Mucosa of stomach (tissue), 1 donor: ENCODE results near the gene RNF103.
"Not testable (repeated sequence)": the region's sequence is repeated elsewhere in the genome, so short reads cannot be mapped to it uniquely, and the experiment has no call there.

Experiments used
- H3K27me3 ChIP-seq: one replicate; pipeline ENCODE4 v1.7.0; 2013; ENCODE audit warnings: mild to moderate bottlenecking, low read length; ENCODE audit not compliant: control insufficient read depth, insufficient read depth
- H3K36me3 ChIP-seq: one replicate; pipeline ENCODE4 v1.7.0; 2013; ENCODE audit warnings: low read length; ENCODE audit not compliant: control insufficient read depth, insufficient read depth
- H3K4me1 ChIP-seq: one replicate; pipeline ENCODE4 v1.7.0; 2013; ENCODE audit warnings: mild to moderate bottlenecking, low read length; ENCODE audit not compliant: control insufficient read depth, insufficient read depth
- H3K4me3 ChIP-seq: one replicate; pipeline ENCODE4 v1.7.0; 2013; ENCODE audit warnings: low read length
- H3K9ac ChIP-seq: one replicate; pipeline ENCODE4 v1.7.0; 2013; ENCODE audit warnings: mild to moderate bottlenecking, low read length, moderate library complexity
- H3K9me3 ChIP-seq: one replicate; pipeline ENCODE4 v1.7.0; 2013; ENCODE audit warnings: mild to moderate bottlenecking, low read length, moderate library complexity; ENCODE audit not compliant: control insufficient read depth
- donor health status: Pancreatic carcinoma.

RNF103 gene, protein sequence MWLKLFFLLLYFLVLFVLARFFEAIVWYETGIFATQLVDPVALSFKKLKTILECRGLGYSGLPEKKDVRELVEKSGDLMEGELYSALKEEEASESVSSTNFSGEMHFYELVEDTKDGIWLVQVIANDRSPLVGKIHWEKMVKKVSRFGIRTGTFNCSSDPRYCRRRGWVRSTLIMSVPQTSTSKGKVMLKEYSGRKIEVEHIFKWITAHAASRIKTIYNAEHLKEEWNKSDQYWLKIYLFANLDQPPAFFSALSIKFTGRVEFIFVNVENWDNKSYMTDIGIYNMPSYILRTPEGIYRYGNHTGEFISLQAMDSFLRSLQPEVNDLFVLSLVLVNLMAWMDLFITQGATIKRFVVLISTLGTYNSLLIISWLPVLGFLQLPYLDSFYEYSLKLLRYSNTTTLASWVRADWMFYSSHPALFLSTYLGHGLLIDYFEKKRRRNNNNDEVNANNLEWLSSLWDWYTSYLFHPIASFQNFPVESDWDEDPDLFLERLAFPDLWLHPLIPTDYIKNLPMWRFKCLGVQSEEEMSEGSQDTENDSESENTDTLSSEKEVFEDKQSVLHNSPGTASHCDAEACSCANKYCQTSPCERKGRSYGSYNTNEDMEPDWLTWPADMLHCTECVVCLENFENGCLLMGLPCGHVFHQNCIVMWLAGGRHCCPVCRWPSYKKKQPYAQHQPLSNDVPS

DNA sequence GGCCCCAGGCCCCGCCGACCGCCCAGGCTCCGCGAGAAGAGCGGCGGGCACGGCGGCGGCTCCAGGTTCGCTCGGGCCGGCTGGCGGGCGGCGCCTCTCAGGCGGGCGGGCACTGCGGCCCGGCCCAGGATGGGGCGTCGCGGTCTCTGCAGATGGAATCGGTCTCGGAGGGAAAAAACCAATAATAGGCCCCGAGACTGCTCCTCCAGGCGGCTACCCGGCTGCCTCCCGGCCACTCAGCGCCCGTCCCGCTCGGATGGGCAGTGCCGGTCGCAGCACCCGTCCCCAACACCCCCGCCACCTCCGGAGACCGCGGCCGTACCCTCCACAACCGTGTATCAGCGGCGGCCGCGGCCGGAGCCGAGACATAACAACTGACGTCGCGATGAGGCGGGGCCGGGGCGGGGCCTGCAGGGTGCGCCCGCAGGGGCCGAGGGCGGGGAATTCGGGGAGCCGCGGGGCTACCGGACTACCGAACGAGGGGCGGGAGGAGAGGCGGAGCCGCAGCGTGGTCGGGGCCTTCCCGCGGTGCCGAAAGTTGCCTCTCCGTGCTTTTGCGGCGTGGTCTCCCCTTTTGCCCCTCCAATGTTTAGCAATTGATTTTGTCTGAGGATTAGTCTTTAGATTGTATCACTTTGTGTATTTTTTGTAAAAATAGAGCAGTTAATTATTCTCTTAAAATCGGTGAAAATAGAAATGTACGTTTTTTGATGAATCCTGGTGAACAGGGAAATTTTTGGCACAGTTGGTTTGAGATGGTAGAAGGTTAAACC is at the start of gene RNF103:
Gene RNF103 (minus strand): TSS at position 372 of the 773 bp plus-strand sequence. CDS start 979 bp downstream, outside the sequence.
- H3K36me3 ChIP-seq: no peaks in the 10 kb centered on the region
- H3K4me3 ChIP-seq: peak within 1 kb of the TSS; percentile 75
- peak within 1 kb of the TSS; percentile 99 for H3K9ac ChIP-seq
- peaks cover 17% of the 10 kb centered on the region for H3K4me1 ChIP-seq
- H3K9me3 ChIP-seq: no peaks in the 10 kb centered on the region
- H3K27me3 ChIP-seq: no peaks in the 10 kb centered on the region

DNA sequence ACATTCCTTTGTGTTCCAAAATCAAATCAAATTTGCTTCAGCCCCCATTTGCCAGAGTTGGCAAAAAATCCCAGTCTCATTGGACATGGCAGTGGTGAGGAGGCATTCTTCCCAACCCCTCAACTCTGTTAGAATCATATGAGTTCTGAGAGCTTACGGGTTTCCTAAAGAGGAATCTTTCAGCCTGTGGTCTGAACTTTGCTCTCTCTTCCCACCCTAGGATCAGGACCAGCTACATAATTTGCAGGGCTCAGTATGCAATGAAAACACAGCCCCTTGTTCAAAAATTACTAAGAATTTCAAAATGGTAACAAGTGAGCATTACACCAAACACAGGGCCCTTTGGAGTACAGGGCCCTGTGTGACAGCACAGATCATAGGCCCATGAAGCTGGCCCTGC is 49.3 kb upstream of the RNF103 start:
- peaks cover 17% of the 10 kb centered on the region for H3K4me1 ChIP-seq

DNA sequence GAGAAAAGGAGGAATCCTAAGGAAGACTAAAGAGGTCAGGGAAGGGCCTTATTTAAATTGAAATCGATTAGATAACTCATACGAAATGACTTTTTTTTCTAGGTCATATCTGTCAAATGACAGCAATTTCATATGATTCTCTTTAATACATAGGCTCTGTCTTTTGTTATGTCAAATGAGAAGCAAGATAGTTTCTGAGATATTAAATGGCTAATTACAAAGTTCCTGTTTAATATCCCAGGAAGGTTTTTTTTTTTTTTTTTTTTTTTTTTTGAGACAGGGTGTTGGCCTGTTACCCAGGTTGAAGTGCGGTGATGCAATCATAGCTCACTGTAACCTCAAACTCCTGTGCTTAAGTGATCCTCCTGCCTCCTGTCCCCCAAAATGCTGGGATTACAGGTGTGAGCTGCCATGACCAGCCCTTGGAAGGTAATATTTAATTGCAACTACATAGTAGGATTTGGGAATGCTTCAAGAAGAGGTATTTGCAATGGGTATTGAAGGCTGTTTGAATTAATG is 48.4 kb upstream of the RNF103 start:
- Histone ChIP-seq H3K9ac (no peak overlapping the region), H3K9me3 (no peaks in the 10 kb centered on the region), H3K4me3 (no peak overlapping the region), H3K36me3 (no peaks in the 10 kb centered on the region), H3K4me1 (peaks cover 17% of the 10 kb centered on the region), H3K27me3 (no peaks in the 10 kb centered on the region)

More for the DNA sequence above, 49.3 kb upstream of the RNF103 start:
- Histone ChIP-seq H3K36me3 (no peaks in the 10 kb centered on the region), H3K27me3 (no peaks in the 10 kb centered on the region), H3K4me3 (no peak overlapping the region), H3K9me3 (no peaks in the 10 kb centered on the region), H3K9ac (no peak overlapping the region)

DNA sequence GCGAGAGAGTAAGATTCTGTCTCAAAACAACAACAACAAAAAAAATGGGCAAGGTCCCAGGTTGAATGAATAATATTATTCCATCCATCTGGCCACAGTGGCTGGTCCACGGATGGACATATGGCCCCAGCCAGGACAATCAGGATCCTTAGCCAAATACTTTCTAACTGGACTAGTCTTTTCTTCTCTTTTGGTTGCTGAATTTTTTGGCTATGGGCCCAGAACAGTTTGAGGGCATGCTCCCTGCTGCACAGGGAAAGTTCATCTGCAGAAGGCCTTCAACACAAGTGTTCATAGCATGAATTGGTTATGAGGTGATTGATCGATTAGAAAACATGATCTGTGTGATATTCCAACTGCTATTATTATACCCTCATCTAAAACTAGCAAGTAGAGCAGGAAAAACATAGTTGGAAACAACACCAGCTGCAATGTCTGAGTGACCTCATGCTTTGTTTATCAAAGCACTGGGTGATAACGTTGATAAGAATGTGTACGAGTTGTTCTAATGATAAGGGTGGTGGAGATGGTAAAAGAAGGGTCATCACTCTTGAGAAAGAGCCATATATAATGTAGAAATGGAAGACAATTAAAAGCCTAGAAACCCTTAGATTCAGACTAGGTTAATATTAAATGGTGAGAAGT is 47.8 kb upstream of the RNF103 start:
- H3K4me1 ChIP-seq: peaks cover 17% of the 10 kb centered on the region
- no peaks in the 10 kb centered on the region for H3K9me3 ChIP-seq
- H3K36me3 ChIP-seq: no peaks in the 10 kb centered on the region
- no peak overlapping the region for H3K9ac ChIP-seq
- H3K4me3 ChIP-seq: no peak overlapping the region
- no peaks in the 10 kb centered on the region for H3K27me3 ChIP-seq

DNA sequence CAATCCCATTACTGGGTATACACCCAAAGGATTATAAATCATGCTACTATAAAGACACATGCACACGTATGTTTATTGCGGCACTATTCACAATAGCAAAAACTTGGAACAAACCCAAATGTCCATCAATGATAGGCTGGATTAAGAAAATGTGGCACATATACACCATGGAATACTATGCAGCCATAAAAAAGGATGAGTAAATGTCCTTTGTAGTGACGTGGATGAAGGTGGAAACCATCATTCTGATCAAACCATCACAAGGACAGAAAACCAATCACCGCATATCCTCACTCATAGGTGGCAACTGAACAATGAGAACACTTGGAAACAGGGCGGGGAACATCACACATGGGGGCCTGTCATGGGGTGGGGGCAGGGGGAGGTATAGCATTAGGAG is 45.7 kb upstream of the RNF103 start:
- H3K4me3 ChIP-seq, H3K27me3 ChIP-seq, H3K36me3 ChIP-seq, H3K9ac ChIP-seq, H3K9me3 ChIP-seq: not testable (repeated sequence)
- H3K4me1 ChIP-seq: peaks cover 17% of the 10 kb centered on the region

DNA sequence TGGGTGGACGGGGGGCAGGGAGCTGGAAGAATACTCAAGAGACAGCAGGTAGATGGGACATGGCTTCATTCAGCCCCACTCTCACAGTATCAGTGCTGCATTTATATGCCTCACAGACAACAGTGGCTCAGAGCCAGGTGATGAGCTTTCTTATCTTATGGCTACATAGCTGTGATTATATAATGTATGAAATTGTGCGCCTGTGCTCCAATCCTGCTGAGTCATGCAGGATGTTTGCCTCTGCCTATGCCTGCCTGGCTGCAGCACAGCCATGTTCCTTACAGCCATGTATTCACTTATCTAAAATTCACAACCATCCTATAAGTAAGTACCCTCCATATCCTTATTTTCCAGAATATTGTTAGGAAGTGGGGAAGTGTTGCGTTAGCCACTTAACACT is 37.7 kb upstream of the RNF103 start:
- H3K9me3 ChIP-seq: no peaks in the 10 kb centered on the region
- no peak overlapping the region for H3K9ac ChIP-seq
- no peaks in the 10 kb centered on the region for H3K27me3 ChIP-seq
- no peak overlapping the region for H3K4me3 ChIP-seq
- no peaks in the 10 kb centered on the region for H3K4me1 ChIP-seq
- no peaks in the 10 kb centered on the region for H3K36me3 ChIP-seq

DNA sequence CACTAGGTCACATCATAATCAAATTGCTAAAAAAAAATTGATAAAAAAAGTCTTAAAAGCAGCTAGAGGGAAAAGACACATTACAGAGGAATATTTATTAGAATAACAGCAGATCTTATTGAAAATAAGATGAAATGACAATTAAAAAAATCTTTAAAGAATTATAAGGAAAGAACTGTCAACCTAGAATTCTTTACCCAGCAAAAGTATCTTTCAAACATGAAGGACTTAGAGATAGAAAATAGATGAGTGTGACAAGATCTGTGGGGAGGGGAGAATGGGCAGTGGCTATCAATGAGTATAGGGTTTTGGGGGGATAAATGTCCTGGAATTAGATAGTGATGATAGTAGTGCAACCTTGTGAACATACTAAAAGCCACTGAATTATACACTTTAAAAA is 26.5 kb upstream of the RNF103 start:
- Histone ChIP-seq H3K4me3 (no peak overlapping the region), H3K27me3 (no peaks in the 10 kb centered on the region), H3K9ac (no peak overlapping the region), H3K36me3 (no peaks in the 10 kb centered on the region), H3K9me3 (no peaks in the 10 kb centered on the region), H3K4me1 (peaks cover 24% of the 10 kb centered on the region)

DNA sequence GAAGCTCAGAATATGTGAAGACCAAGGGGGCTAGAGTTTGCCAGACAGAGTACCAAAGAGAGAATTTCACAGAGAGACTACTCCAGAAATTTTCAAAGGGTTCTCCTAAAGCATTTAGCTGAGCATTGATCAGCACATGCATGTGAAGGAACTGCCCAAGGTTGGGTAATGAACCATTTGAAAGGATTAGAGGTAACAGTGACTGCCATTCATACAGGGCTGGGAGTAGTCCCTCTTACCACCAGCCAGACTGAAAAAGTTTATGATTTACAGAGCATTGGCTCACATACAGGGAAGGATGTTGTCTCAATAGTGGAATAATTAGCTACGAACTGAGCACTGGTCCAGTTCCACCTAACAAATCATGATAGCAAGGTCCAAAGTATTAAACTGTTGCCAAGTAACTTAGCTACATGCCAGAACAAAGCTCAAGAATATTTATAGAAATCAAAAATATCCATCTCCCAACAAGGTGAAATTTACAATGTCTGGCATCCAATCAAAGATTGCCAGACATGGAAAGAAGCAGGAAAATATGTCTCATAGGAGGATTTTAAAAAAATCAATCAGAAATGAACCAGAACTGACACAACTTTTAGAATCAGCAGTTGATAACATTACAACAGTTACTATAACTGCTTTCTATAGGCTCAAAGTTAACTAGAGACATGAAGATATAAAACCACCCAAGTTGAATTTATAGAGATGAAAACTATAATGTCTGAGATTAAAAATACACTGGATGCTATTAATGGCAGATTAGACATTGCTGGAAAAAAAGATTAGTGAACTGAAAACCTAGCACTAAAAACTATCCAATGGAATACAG is 25.7 kb upstream of the RNF103 start:
- H3K4me3 ChIP-seq: peak overlapping the region; percentile 0

DNA sequence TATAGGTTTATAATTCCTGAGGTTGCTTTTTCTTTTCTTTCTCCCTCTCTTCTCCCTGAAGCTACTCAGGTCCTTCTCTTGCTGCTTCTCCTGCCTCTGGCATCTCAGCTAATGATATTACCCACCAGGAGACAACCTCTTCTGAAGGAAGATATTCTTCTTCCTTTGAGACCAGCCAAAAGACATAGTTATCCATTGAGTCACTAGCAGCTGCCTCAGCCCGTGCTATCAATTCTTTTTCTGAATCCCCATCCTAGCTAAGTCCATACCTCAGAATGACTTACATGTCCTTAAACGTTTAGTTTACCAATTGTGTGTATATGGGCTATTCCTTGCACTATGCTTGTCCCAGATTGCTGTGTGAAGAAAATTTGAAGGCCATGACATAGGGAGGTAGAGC is 25.0 kb upstream of the RNF103 start:
- no peaks in the 10 kb centered on the region for H3K36me3 ChIP-seq
- no peaks in the 10 kb centered on the region for H3K27me3 ChIP-seq
- H3K9me3 ChIP-seq: no peaks in the 10 kb centered on the region
- H3K4me1 ChIP-seq: peaks cover 24% of the 10 kb centered on the region
- H3K9ac ChIP-seq: no peak overlapping the region
- H3K4me3 ChIP-seq: peak overlapping the region; percentile 0

More for the DNA sequence above, 25.7 kb upstream of the RNF103 start:
- no peaks in the 10 kb centered on the region for H3K36me3 ChIP-seq
- H3K4me1 ChIP-seq: peaks cover 24% of the 10 kb centered on the region
- H3K9ac ChIP-seq: no peak overlapping the region
- H3K27me3 ChIP-seq: no peaks in the 10 kb centered on the region
- H3K9me3 ChIP-seq: no peaks in the 10 kb centered on the region

DNA sequence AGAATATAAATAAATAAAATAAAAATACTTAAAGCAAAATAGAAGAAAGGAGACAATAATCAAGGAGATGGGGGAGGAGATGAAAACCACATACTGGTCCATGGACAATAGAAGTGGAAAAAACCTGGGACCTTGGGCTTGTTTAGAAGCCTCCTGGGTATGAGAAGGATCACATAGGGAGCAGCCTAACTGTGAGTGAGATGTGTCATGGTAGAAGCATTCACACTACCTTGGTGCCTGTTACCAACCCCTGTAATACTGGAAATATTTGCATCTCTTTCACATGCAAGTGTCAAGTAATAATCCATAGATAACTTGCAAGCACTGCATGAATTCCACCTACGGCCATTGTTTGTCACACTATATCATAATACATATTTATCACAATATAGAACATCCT is 23.2 kb upstream of the RNF103 start:
- Histone ChIP-seq H3K36me3 (no peaks in the 10 kb centered on the region), H3K9me3 (no peaks in the 10 kb centered on the region), H3K4me1 (peaks cover 24% of the 10 kb centered on the region), H3K4me3 (no peak overlapping the region), H3K27me3 (no peaks in the 10 kb centered on the region), H3K9ac (no peak overlapping the region)

DNA sequence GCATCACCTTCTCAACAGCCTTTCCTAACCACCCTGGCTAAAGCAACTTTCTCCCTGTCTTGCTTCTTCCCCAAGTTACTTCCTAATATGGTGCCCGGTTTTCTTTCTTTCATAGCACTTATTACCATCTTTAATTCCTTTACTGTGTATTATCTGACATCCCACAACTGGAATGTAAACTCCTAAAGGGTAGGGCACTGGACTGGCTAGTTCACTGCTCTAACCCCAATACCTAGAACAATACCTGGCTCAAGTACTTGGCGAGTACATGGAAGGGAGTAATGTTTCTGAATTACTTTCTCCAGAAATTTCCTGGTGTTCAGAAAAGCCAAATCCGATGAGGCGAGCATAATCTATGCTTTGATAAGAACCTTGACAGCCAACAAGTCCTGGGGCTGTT is 22.7 kb upstream of the RNF103 start:
- Histone ChIP-seq H3K27me3 (no peaks in the 10 kb centered on the region), H3K4me1 (peaks cover 24% of the 10 kb centered on the region), H3K9ac (no peak overlapping the region), H3K36me3 (no peaks in the 10 kb centered on the region), H3K9me3 (no peaks in the 10 kb centered on the region), H3K4me3 (no peak overlapping the region)
